ENCODE measurements around the gene CKM.
A peak's percentile ranks its signal among the peaks of the same experiment; 100 is the strongest.
"Not testable (repeated sequence)": the region's sequence is repeated elsewhere in the genome, so short reads cannot be mapped to it uniquely, and the experiment has no call there.

Gene CKM

GRCh38 chr19:45349126-45349415, 26.4 kb upstream of the CKM start:
- DNase-seq (ENCODE audit: low spot score) = no peak

DNA sequence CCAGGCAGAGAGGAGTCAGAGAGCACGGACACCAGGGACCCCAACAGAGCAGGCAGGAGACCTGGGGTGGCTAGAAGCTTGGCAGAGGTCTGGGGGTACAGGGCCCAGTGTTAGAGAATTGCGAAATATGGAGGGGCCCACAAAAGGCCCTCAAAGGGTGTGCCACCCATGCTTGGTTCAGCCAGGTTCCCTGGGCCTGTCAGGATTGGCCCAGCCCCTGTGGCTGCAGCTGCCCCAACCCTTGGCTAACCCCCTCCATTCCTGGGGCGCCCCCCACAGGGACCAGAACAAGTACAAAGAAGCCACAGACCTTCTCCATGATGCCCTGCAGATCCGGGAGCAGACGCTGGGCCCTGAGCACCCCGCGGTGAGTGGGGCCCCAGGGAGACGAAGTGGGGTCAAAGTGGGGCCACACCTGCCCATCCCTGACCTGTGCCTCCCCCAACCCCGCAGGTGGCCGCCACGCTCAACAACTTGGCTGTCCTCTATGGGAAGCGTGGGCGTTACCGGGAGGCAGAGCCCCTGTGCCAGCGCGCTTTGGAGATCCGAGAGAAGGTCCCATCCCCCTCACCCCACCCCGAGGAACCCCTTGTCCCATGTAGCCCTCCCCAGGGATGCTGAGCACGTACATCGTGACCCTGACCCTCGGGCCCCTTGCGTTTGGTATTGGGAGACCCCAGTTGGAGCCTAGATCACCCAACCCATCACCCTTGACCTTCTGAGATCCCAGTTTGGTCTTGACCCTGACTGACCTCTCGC, 25.9 kb upstream of the CKM start:
- no peak for DNase-seq (ENCODE audit: low spot score)

DNA sequence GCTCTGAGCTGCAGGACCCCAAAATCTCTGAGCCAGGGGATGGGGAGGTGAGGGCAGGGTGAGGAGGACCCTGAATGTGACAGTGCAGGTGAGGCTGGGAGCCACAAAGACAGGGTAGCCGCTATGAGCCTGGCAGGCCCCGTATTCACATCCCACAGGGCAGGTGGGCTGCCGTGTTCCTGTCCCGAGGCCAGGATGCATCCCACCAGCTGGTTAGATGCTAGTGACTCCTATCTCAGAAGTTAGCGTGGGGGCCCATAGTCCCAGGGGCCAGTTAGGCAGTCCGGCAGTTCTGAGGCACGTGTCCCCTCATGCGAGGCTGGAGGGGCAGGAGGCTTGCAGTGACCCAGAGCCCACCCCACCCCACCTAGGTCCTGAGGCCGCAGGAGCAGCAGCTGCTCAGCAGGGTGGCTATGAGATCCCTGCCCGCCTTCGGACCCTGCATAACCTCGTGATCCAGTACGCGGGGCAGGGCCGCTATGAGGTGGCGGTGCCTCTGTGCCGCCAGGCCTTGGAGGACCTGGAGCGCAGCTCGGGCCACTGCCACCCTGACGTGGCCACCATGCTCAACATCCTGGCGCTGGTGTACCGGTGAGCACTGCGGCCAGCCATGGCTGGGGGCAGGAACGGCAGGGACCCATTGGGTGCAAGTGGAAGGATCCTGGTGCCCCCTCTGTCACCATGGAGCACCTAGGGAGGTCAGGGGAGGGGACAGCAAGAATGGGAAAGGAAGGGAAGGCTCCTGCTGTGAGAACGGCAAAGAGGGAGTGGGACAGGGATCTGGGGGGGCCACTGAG, 25.1 kb upstream of the CKM start:
- no peak for DNase-seq (ENCODE audit: low spot score)

GRCh38 chr19:45346449-45346848, 23.8 kb upstream of the CKM start:
- no peak for DNase-seq (ENCODE audit: low spot score)

- no peak for DNase-seq (ENCODE audit: low spot score)
Observed at GRCh38 chr19:45345506-45345860, 22.8 kb upstream of the CKM start.

GRCh38 chr19:45344621-45345505, 22.2 kb upstream of the CKM start:
- no peak for DNase-seq (ENCODE audit: low spot score)

- no peak for DNase-seq (ENCODE audit: low spot score)
Observed at GRCh38 chr19:45342911-45343310, 20.2 kb upstream of the CKM start.

DNA sequence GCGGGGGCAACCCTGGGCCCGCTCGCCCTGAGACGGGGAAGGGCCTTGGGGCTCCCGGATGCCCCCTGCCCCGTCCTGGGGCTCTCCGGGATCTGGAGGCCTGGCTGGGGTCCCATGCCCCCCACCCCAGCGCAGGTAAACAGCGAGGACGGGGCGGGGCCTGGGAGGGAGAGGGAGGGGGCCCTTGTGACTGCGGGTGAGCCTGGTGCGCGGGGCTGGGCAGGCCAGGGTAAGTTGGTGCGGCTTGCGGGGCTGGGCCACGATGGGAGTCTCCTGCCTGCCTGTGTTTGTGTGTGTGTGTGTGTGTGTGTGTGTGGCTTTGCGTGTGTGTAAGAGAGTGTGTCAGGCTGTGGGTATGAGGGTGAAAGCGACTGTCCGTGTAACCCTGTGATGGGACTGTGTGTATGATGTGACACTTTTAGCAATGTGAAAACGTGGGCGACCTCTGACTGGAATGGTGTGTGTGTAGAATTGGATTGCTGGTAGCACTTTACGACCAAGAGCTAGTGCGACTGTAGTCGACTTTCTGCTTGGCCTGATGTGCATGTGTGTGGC, 18.3 kb upstream of the CKM start:
- no peak for DNase-seq (ENCODE audit: low spot score)

DNA sequence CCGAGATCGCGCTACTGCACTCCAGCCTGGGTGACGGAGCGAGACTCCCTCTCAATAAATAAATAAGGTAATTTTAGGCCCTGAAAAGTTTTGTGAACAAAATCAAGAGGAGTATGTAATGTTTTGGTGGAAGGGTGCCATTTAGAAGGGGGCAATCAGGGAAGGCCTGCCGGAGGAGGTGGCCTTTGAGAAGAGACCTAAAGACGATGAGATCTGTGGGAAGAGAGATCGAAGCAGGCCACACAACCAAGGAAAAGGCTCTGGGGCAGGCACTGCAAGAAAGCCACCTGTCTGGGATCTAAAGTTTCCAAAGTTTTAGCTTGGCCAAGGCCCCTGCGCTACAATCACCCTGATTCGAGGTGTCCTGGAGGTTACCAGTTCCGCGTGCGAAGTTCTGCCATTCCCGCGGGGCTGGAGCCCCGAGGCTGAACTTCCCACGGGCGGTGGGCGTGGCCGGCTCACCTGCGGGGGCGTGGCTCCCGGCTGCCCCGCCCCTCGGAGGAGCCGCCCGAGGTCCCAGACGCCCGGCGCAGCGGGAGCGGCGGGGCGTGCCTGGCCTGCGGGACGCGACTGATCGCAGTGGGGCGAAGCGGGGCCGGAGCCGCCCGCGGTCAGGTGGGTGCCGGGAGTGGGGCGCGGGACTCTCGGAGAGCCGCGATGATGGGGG, 17.7 kb upstream of the CKM start, which contains the start of gene KLC3:
KLC3 (plus strand) TSS at position 519 of the 667 bp plus-strand sequence. CDS start 4,792 bp downstream, outside the sequence.
- DNase-seq (ENCODE audit: low spot score) = peak; percentile 79

GRCh38 chr19:45339629-45340028, 17.0 kb upstream of the CKM start:
- no peak for DNase-seq (ENCODE audit: low spot score)

DNA sequence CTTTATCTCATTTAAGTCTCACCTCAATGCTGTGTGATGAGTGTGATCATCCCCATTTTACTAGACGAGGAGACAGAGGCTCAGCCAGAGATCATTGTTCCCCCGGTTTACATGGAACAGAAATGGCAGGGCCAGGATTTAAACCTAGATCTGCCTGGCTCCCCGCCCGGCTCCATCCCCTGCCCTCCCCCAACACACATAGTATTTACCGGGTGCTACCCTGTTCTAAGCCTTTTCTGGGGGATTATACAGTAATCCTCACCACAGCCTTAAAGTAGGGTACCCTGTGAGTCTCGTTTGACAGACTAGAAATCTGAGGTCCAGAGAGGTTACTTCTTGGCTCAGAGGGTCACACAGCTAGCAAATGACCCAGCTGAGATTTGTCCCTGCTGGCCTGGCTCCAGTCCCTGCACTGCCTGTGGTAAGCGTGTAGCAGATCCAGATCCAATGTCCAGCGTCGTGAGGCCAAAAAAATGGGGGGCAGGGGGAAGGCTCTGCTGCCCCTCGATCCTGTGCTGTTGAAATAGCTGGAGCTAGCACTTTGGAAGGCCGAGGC, 14.1 kb upstream of the CKM start:
- DNase-seq (ENCODE audit: low spot score) = no peak

DNA sequence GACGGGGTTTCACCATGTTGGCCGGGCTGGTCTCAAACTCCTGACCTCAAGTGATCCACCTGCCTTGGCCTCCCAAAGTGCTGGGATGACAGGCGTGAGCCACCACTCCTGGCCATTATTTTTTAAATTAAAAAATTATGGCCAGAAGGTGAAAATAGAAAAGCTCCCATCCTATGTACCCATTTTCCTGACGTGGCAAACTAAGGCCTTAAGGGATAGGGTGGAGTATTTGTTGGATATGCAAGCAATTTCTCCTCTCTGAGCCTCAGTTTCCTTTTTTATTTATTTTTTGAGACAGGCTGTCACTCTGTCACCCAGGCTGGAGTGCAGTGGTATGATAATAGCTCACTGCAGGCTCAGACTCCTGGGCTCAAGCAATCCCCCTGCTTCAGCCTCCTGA, 12.2 kb upstream of the CKM start:
- DNase-seq (ENCODE audit: low spot score) = not testable (repeated sequence)

DNA sequence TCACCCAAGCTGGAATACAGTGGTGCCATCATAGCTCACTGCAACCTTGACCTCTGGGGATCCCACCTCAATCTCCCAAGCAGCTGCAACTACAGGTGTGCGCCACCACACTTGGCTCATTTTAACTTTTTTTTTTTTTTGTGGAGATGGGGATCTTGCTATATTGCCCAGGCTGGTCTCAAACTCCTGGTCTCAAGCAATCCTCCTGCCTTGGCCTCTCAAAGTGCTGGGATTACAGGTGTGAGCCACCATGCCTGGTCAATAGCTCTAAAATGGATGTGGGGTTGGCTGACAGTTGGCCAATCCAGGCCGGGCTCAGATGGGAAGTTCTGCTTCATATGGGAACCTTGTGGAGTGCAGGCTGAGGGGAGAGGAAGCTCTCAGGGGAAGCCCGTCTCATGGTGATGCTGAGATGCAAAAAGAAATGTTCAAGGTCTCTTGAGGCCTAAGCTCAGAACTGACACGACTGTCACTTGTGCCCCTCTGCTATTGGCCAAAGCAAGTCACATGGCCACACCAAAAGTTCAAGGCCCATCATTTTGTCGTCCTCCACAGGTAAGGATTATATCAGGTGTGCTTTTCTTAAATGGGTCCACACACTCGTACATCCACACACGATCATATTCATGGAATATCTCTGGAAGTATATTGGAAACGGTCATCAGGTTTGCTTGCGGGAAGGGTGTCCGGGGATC, 11.1 kb upstream of the CKM start:
- no peak for DNase-seq (ENCODE audit: low spot score)

- no peak for DNase-seq (ENCODE audit: low spot score)
Observed at GRCh38 chr19:45331411-45331810, 8.7 kb upstream of the CKM start.

DNA sequence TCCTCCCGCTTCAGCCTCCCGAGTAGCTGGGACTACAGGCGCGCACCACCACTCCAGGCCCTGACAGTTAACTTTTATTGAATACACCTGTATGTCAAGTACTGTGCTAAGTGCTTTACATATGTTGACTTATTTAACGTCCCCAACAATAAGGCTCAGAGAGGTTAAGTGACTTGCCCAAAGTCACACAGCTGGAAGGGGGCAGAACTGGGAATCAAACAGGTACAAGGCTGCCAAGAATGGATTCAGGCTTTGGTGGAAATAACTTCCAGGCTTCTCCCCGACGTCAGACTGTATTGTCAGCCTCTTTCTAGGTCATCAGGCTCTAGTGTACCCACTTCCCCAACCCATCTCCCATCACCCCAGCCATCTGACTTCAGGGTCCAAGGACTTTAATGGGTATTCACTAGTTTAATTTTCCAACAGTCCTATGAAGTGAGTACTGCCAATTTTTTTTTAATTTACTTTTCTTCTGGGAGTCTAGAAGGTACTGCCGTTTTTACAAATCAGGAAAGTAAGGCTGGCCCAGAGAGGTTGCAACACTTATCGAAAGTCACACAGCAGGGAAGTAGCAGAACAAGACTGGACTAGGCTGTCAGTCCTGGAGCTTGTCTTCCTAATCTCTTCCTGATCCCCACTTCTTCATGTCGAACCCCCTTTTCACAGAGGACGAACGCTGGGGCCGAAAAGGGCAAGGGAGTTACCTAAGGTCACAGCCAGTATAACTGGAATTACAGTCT, 4.9 kb upstream of the CKM start:
- DNase-seq (ENCODE audit: low spot score) = no peak

DNA sequence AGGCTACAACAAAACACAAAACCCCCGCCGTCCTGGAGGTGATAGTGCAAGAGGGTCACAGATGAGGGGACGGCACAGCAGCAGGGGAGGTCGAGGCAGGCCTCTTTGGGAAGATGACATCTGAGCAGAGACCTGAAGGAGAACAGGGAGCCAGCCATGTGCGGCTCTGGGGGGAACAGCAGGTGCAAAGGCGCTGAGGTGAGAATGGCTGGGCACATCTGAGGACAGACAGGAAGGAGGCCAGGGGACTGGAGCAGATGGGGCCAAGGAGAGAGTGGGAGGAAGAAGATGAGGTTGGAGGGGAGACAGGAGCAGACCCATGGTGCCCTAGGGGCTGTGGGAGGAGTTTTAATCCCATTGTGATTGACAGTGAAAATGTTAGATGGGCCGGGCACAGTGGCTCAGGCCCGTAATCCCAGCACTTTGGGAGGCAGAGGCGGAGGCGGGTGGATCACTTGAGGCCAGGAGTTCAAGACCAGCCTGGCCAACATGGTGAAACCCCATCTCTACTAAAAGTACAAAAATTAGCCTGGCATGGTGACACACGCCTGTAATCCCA, 1.8 kb upstream of the CKM start:
- no peak for DNase-seq (ENCODE audit: low spot score)

DNA sequence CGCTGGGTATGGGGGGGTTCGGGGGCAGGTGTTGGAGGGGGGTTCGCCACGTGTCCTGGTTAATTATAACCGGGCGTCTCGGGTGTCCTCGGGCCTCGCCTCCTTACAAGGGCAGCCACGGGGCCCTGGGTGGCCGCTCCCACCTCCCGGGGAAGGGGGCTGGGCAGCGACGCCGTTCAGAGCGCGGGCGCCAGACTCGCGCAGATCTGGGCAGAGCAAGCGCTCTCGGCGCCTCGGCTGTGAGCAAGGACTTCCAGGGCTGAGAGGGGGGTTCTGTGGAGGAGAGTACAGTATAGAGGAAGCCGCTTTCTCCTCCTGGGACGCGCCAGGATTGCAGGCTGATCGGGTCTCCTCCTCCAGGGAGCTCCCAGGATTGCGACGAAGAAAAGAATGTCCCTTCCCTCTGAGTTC, 1.0 kb upstream of the CKM start:
- no peak for DNase-seq (ENCODE audit: low spot score)

GRCh38 chr19:45322311-45322710, 364 bp downstream of the CKM start:
- no peak for DNase-seq (ENCODE audit: low spot score)

DNA sequence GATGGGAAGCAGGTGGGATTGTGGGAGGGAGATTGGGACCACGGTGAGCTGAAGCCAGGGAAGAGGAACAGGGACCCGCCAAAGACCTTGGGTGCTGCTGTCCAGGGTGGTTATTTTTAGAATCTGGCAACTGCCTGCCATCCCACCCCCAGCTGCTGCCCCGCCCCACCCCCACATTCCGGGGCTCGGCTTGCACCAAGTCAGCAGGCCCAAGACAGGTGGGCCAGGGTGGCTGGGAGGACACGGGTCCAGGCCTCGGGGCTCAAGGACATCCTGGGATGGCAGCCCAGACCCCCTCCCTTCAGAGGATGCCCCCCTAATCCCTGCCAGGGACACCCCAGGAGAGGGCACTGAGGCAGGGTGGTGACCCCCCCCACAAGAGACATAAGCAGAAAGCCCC, 827 bp downstream of the CKM start:
- no peak for DNase-seq (ENCODE audit: low spot score)

All from germinal center (tissue), 1 donor.